Endothelial cell (in vitro differentiated cells): Measurements from ENCODE around the gene CCNJL. TPM values are rescaled to one million over a fixed set of nuclear protein-coding genes. Genes with fewer than 3 reads are reported as not detected.

ENCODE experiments used
- DNase-seq: peaks from one replicate; pipeline ENCODE4 v3.0.0; 2021; ENCODE audit warnings: low spot score
- H3K27ac Mint-ChIP-seq: one replicate; pipeline ENCODE4 v1.8.0; 2021; ENCODE audit warnings: mixed read lengths, inconsistent platforms; ENCODE audit not compliant: unreplicated experiment
- H3K27me3 Mint-ChIP-seq: one replicate; pipeline ENCODE4 v1.8.0; 2021; ENCODE audit warnings: mild to moderate bottlenecking, moderate library complexity, mixed read lengths, inconsistent platforms; ENCODE audit not compliant: unreplicated experiment
- H3K36me3 Mint-ChIP-seq: one replicate; pipeline ENCODE4 v1.8.0; 2021; ENCODE audit warnings: mild to moderate bottlenecking, low read depth, mixed read lengths, inconsistent platforms; ENCODE audit not compliant: unreplicated experiment
- H3K4me1 Mint-ChIP-seq: one replicate; pipeline ENCODE4 v1.8.0; 2021; ENCODE audit warnings: mild to moderate bottlenecking, mixed read lengths, inconsistent platforms; ENCODE audit not compliant: unreplicated experiment
- H3K4me3 Mint-ChIP-seq: one replicate; pipeline ENCODE4 v1.8.0; 2021; ENCODE audit warnings: mild to moderate bottlenecking, mixed read lengths, inconsistent platforms; ENCODE audit not compliant: unreplicated experiment
- H3K9me3 Mint-ChIP-seq: one replicate; pipeline ENCODE4 v1.8.0; 2021; ENCODE audit warnings: mixed read lengths, inconsistent platforms; ENCODE audit not compliant: unreplicated experiment
- total RNA-seq: library from RNA; stranded (reverse); fragmentation: NEBNext Ultra II Directional; extraction: Animal tissue kit (Norgen Biotek cat#: 25700); gene quantifications from one replicate; pipeline ENCODE4 v1.2.1, GENCODE V29; 2021; ENCODE audit not compliant: unreplicated experiment
- TF ChIP-seq, protein P1 (sequence below): fragments of 200-600 bp; sonication (generic); IDR thresholded peaks from one replicate; pipeline ENCODE4 v1.5.0; 2021; ENCODE audit warnings: antibody characterized with exemption; ENCODE audit not compliant: unreplicated experiment

The CCNJL gene
- total RNA-seq, 1 donor from 2014 or later = 65.0 TPM

DNA sequence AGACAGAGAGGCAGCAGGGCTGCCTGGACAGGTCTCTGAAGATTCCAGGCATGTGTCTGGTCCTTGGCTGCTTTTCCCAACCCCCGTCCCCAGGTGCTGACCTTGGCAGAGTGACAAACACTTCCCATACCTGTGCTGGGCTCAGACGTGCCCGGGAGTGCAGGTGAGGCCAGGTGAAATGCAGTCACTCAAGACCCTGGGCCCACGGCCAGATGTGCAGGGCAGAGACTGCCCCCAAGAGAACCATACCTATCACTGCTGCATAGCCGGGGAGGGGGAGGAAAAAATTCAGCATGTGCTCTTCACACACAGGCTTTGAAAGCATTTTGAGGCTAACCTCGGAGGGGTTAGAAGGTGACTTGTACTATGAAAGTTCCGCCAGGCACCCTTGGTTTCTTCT, 22.6 kb downstream of the CCNJL start:
- H3K27ac Mint-ChIP-seq = no peak overlapping the region
- TF ChIP-seq, protein P1, sequence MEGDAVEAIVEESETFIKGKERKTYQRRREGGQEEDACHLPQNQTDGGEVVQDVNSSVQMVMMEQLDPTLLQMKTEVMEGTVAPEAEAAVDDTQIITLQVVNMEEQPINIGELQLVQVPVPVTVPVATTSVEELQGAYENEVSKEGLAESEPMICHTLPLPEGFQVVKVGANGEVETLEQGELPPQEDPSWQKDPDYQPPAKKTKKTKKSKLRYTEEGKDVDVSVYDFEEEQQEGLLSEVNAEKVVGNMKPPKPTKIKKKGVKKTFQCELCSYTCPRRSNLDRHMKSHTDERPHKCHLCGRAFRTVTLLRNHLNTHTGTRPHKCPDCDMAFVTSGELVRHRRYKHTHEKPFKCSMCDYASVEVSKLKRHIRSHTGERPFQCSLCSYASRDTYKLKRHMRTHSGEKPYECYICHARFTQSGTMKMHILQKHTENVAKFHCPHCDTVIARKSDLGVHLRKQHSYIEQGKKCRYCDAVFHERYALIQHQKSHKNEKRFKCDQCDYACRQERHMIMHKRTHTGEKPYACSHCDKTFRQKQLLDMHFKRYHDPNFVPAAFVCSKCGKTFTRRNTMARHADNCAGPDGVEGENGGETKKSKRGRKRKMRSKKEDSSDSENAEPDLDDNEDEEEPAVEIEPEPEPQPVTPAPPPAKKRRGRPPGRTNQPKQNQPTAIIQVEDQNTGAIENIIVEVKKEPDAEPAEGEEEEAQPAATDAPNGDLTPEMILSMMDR = no peak
- no peak for DNase-seq
- peaks cover 24% of the 10 kb centered on the region for H3K36me3 Mint-ChIP-seq
- H3K27me3 Mint-ChIP-seq = peaks cover 9% of the 10 kb centered on the region
- no peak overlapping the region for H3K4me3 Mint-ChIP-seq
- H3K9me3 Mint-ChIP-seq = no peaks in the 10 kb centered on the region
- H3K4me1 Mint-ChIP-seq = peaks cover 40% of the 10 kb centered on the region

DNA sequence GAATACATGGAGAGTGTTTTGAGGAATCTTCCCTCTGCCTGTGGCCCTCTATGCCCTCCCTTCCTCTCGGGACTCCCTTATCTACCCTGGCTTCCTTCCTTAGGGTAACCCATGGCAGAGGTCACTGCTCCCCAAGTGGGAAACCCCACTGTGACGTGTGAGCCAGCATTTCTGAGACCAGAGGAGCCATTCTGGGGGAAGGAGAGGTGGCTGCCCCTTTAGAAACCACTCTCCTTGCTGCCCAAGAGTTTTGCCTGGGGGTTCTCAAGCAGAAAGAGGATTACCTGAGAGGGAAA, 23.1 kb downstream of the CCNJL start:
- peaks cover 36% of the 10 kb centered on the region for H3K4me1 Mint-ChIP-seq

DNA sequence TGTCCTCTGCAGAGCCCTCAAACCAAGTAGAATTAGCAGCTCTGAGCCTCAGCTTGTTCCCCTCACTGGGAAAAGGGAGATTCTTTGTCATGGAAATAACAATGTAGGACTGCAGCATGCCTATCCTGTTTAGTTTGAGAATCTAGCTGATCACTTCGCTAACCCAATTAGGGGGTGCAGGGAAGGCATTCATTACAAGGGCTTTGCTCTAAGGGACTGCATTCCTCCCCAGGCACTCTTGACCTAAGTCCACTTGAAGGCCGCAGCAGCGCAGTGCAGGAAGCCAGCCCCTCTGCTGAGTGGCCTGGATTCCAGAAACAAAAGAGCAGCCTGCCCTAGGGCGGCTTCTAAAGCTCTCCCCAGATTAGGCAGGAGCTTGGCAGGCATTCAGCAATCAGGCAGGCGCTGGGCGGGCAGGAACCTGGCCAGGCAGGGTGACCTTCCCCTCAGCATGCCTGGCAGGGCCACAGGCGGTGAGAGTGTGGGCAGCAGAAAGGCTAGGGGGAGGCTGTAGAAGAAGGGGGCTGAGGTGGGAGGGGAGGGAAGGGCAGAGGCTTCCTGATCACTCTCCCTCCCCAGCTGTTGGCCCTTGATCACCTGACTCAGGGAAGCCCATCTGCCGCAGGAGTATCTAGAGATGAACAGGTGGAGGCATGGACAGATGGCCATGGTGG, 24.8 kb downstream of the CCNJL start:
- H3K4me3 Mint-ChIP-seq = no peak overlapping the region
- peak; percentile 47 for DNase-seq
- H3K9me3 Mint-ChIP-seq = no peaks in the 10 kb centered on the region
- no peak overlapping the region for H3K27ac Mint-ChIP-seq
- peaks cover 27% of the 10 kb centered on the region for H3K4me1 Mint-ChIP-seq
- TF ChIP-seq, protein P1 = no peak
- H3K36me3 Mint-ChIP-seq = peaks cover 12% of the 10 kb centered on the region
- H3K27me3 Mint-ChIP-seq = peaks cover 7% of the 10 kb centered on the region

More for the DNA sequence above, 23.1 kb downstream of the CCNJL start:
- Mint-ChIP-seq H3K4me3 (no peak overlapping the region), H3K9me3 (no peaks in the 10 kb centered on the region), H3K27me3 (peaks cover 9% of the 10 kb centered on the region), H3K36me3 (peaks cover 21% of the 10 kb centered on the region), H3K27ac (peak overlapping the region; percentile 57)
- no peak for DNase-seq
- TF ChIP-seq, protein P1 = no peak

DNA sequence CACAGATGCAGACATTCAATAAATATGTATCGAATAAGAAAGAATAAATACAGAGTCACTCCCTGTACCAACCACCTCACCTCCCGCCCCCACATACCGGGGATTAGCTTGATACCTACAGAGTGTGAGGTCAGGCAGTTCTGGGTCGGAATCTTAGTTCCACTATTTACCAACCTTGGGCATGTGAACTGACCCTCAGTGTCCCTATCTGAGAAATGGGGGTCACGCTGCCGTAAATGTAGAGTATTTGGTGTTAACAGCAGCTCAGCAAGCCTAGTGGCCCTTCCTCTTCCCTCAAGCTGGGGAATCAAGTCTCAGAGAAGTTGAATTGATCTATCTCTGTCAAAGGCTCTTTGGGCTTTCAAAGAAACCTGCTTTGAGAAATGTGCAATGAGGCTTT, 25.4 kb downstream of the CCNJL start:
- Mint-ChIP-seq H3K27me3 (peaks cover 7% of the 10 kb centered on the region), H3K4me1 (peaks cover 32% of the 10 kb centered on the region), H3K27ac (no peak overlapping the region), H3K9me3 (no peaks in the 10 kb centered on the region), H3K4me3 (no peak overlapping the region), H3K36me3 (peaks cover 12% of the 10 kb centered on the region)
- DNase-seq = no peak
- TF ChIP-seq, protein P1 = no peak

DNA sequence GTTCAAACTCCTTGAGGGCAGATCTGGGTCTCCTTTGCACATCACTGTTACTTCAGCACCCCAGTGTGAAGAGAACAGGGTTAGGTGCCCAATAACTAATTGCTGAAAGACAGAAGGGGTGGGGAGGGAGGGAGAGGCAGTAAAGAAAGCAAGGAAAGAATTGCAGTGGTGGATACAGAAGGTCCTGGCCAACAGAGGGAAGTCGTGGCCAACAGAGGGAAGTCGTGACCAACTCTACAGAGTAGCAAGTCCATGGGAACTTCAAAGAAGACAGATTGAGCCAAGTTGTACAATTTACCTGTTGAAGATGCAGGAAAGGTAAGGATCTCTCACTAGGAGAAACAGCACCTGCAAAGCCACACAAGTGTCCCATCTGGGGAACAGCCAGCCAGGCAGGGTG, 27.0 kb downstream of the CCNJL start:
- no peak overlapping the region for H3K4me3 Mint-ChIP-seq
- H3K36me3 Mint-ChIP-seq = peaks cover 9% of the 10 kb centered on the region
- TF ChIP-seq, protein P1 = no peak
- H3K4me1 Mint-ChIP-seq = peaks cover 32% of the 10 kb centered on the region
- no peak overlapping the region for H3K27ac Mint-ChIP-seq
- peaks cover 7% of the 10 kb centered on the region for H3K27me3 Mint-ChIP-seq
- H3K9me3 Mint-ChIP-seq = no peaks in the 10 kb centered on the region
- no peak for DNase-seq
